Thyroid gland (tissue), 4 donors: ENCODE results near the gene ABCC10. TPM values are rescaled to one million over a fixed set of nuclear protein-coding genes. Genes with fewer than 3 reads are reported as not detected.
"Not testable (repeated sequence)": the region's sequence is repeated elsewhere in the genome, so short reads cannot be mapped to it uniquely, and the experiment has no call there.

Source experiments
- DNase-seq, 2 donors: peaks; one replicate each; pipeline ENCODE4 v3.0.0-alpha.2; 2019
- H3K27ac ChIP-seq, 3 donors: fragments of 200-600 bp; sonication (generic); 1 replicate in 2 of 3; 2 replicates in 1 of 3; pipeline ENCODE4 v1.5.1; 2016 to 2019; ENCODE audit warnings: mild to moderate bottlenecking in 1 of 3, moderate library complexity in 1 of 3
- H3K27me3 ChIP-seq: fragments of 200-600 bp; sonication (generic); one replicate; pipeline ENCODE4 v1.5.1; 2019
- H3K36me3 ChIP-seq, 2 donors: fragments of 200-600 bp; sonication (generic); one replicate each; pipeline ENCODE4 v1.5.1; 2016 to 2019
- H3K4me1 ChIP-seq, 2 donors: fragments of 200-600 bp; sonication (generic); one replicate each; pipeline ENCODE4 v1.5.1; 2017 to 2019
- H3K4me3 ChIP-seq, 3 donors: fragments of 200-600 bp; sonication (generic); replicated peaks in 1 of 3; 1 replicate in 2 of 3; 2 replicates in 1 of 3; pipeline ENCODE4 v1.5.1; 2016; ENCODE audit warnings: mild to moderate bottlenecking in 1 of 3
- H3K9me3 ChIP-seq: fragments of 200-600 bp; sonication (generic); one replicate; pipeline ENCODE4 v1.5.1; 2017
- POLR2A ChIP-seq, 2 donors: fragments of 450-650 bp; IDR thresholded peaks; one replicate each; pipeline ENCODE4 v1.6.1; 2017; ENCODE audit warnings: antibody characterized with exemption in 2 of 2, mild to moderate bottlenecking in 2 of 2, moderate library complexity in 1 of 2
- WGBS, 2 donors: methylation state at CpG; one replicate each; pipeline ENCODE4 v1.1.5; 2017; 5-methylcytosine and 5-hydroxymethylcytosine counted together
- intact Hi-C: fragments of 100-400 bp; cut with DNase I; formaldehyde crosslinking; loops from one replicate; pipeline ENCODE4 v1.15.1; 2023
- total RNA-seq, 4 donors: library from RNA; depleted of rRNA; stranded (reverse); fragments of >200 nt; gene quantifications; one replicate each; pipeline ENCODE4 v1.2.3, GENCODE V29; 2016
- TF ChIP-seq, protein P1 (sequence below), 6 experiments: fragments of 200-600 bp in 3 of 6; fragments of 450-650 bp in 3 of 6; sonication (generic) in 3 of 6; IDR thresholded peaks; one replicate each; pipeline ENCODE4 v1.5.1; 2016 to 2019; ENCODE audit warnings: antibody characterized with exemption in 6 of 6, mild to moderate bottlenecking in 2 of 6, inconsistent platforms in 1 of 6, moderate library complexity in 1 of 6

ABCC10 gene
- total RNA-seq, 4 donors from 2014 or later, result 10.5 to 24.3 (median 19.3) TPM

DNA sequence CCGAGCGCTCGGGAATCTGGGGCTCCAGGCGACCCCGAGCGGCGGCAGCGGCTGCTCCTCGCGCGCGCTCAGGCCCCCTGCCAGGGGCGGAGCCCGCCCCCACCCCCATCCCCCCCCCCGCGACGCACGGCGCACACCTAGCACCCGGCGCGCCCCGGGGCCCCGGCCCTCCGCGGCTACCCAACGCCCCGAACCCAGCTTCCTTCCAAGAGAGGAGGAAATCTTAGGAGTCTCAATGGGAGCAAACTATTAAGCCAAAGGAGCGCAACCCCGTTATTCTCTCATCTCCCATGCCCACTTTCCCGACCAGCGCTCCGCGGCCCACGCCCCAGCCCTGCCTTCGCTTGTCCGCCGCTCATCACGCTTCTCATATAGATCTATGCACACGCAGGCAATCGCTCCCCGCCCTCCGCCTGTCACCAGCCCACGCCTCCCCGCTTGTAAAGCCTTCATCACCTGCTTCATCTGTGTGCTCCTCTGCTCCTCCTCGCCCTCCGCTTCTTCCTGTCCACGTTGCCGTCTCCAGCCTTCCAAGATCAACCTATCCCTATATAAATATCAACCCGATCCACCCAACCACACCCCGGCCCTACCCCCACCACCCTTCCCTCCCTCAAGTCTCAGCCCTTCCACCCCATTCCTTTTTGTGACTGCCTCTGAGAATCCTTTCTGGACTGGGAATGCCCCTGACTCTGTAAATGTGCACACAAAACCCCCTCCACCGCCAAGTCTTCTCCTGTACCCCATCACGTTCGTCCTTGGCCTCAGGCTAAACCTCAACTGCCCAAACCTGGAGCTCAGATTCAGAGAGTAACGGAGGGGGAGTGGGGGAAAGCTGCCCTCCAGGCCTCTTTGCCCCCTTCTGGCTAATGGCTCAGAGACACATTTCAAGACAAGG lies 28.4 kb downstream of the ABCC10 start, which contains the start of gene DLK2:
TSS of gene DLK2 (minus strand) at position 18 of the 898 bp plus-strand sequence. CDS start 723 bp downstream, outside the sequence.
- no peak for DNase-seq
- intact Hi-C loops, result loop anchor here (2.0 kb wide), 1 partner anchor 51 kb away; no protein-coding TSS in a partner anchor
- H3K27me3 ChIP-seq, result peaks cover 9% of the 10 kb centered on the region
- H3K4me3 ChIP-seq, result peak within 1 kb of the TSS; percentile 15 to 36 (median 17)
- H3K27ac ChIP-seq, result no peak within 1 kb of the TSS
- H3K36me3 ChIP-seq, result peaks cover 1 to 17% of the 10 kb centered on the region in 2 donors
- H3K4me1 ChIP-seq, result peaks cover 5 to 17% of the 10 kb centered on the region in 2 donors
- 6 to 9% methylated on average over 25 to 27 of the region's 55 CpGs for WGBS, 2 donors
- H3K9me3 ChIP-seq, result no peaks in the 10 kb centered on the region
- TF ChIP-seq, protein P1, sequence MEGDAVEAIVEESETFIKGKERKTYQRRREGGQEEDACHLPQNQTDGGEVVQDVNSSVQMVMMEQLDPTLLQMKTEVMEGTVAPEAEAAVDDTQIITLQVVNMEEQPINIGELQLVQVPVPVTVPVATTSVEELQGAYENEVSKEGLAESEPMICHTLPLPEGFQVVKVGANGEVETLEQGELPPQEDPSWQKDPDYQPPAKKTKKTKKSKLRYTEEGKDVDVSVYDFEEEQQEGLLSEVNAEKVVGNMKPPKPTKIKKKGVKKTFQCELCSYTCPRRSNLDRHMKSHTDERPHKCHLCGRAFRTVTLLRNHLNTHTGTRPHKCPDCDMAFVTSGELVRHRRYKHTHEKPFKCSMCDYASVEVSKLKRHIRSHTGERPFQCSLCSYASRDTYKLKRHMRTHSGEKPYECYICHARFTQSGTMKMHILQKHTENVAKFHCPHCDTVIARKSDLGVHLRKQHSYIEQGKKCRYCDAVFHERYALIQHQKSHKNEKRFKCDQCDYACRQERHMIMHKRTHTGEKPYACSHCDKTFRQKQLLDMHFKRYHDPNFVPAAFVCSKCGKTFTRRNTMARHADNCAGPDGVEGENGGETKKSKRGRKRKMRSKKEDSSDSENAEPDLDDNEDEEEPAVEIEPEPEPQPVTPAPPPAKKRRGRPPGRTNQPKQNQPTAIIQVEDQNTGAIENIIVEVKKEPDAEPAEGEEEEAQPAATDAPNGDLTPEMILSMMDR (IDR thresholded peaks at IDR 0.05), result no peak
- no peak for TF ChIP-seq POLR2A (IDR thresholded peaks at IDR 0.05)

DNA sequence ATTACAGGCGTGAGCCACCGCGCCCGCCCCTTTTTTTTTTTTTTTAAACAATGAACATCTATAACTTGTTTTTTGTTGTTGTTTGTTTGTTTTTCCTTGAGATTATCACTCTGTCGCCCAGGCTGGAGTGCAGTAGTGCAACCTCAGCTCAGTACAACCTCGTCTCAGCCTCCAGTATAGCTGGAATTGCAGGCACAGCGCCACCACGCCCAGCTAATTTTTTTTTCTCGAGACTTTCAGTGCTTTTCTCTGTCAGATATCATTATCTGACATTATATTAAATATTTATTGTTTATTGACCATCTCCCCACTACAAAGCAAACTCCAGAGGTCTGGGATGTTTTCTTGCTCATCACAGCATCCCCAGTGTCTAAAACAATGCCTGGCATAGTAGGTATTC lies 30.3 kb downstream of the ABCC10 start:
- Histone ChIP-seq H3K4me1 (peaks cover 5 to 17% of the 10 kb centered on the region in 2 donors), H3K27me3 (peaks cover 9% of the 10 kb centered on the region), H3K9me3 (no peaks in the 10 kb centered on the region), H3K36me3 (peaks cover 0 to 4% of the 10 kb centered on the region in 2 donors), H3K4me3 (no peak overlapping the region), H3K27ac (no peak overlapping the region)
- TF ChIP-seq, protein P1 (IDR thresholded peaks at IDR 0.05), result no peak
- no peak for TF ChIP-seq POLR2A (IDR thresholded peaks at IDR 0.05)
- no peak for DNase-seq
- WGBS, 2 donors, result 69 to 70% methylated on average over 9 of the region's 9 CpGs
- intact Hi-C loops, result no loop called here

DNA sequence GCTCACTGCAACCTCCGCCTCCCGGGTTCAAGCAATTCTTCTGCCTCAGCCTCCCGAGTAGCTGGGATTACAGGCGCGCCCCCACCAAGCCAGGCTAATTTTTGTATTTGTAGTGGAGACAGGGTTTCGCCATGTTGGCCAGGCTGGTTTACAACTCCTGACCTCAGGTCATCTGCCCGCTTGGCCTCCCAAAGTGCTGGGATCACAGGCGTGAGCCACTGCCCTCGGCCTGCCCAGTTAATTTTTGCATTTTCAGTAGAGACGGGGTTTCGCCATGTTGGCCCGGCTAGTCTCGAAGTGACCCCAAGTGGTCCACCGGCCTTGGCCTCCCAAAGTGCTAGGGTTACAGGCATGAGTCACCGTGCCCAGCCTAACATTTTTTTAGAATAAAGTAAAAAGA lies 30.8 kb downstream of the ABCC10 start:
- H3K9me3 ChIP-seq, H3K36me3 ChIP-seq, H3K4me3 ChIP-seq, H3K27ac ChIP-seq, intact Hi-C loops, H3K27me3 ChIP-seq, DNase-seq: not testable (repeated sequence)
- 94 to 96% methylated on average over 13 to 15 of the region's 15 CpGs for WGBS, 2 donors
- H3K4me1 ChIP-seq, result peaks cover 5 to 17% of the 10 kb centered on the region in 2 donors

DNA sequence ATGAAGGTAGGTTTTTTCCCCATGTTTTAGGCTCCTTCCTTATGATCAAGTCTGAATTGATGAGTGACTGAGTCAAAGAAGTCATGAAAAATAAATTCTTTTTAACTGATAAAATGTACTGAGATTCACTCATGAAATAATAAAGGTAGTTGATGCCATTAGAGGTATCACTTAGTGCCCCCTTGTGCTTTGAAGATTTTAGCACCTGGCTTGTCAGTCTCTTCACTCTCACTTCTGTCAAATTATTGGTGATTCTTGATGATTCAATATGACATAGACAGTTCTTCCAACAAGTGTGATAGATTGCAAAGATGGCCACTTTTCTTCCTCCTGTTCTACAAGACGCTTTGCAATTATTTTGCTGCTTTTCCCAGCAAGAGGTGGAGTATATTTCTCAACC lies 32.2 kb downstream of the ABCC10 start:
- intact Hi-C loops, result no loop called here
- H3K4me1 ChIP-seq, result peaks cover 5 to 16% of the 10 kb centered on the region in 2 donors
- no peak for TF ChIP-seq POLR2A (IDR thresholded peaks at IDR 0.05)
- TF ChIP-seq, protein P1 (IDR thresholded peaks at IDR 0.05), result no peak
- H3K27ac ChIP-seq, result no peak overlapping the region
- 83 to 85% methylated on average over 1 of the region's 1 CpG for WGBS, 2 donors
- peaks cover 9% of the 10 kb centered on the region for H3K27me3 ChIP-seq
- no peaks in the 10 kb centered on the region for H3K9me3 ChIP-seq
- H3K36me3 ChIP-seq, result no peaks in the 10 kb centered on the region
- no peak overlapping the region for H3K4me3 ChIP-seq
- DNase-seq, result no peak

DNA sequence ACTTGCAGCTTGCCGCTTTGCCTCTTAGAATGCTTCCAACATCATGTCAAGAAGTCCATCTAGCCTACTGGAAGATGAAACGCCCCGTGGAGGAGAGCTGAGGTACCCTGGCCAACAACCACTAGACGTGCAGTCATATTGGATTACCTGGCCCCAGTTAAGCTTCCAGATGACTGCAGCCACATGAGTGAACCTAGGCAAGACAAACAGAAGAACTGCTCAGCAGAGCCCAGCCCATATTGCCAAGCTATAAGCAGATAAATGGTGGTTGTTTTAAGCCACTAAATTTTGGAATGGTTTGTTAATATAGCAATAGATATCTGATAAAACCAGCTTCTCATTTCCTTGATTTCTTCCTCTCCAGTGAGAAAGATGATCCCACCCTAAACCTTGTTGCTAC lies 32.7 kb downstream of the ABCC10 start:
- WGBS, 2 donors, result 63 to 74% methylated on average over 4 of the region's 4 CpGs
- TF ChIP-seq POLR2A (IDR thresholded peaks at IDR 0.05), result no peak
- TF ChIP-seq, protein P1 (IDR thresholded peaks at IDR 0.05), result no peak
- Histone ChIP-seq H3K27me3 (peaks cover 9% of the 10 kb centered on the region), H3K36me3 (no peaks in the 10 kb centered on the region), H3K9me3 (no peaks in the 10 kb centered on the region), H3K4me3 (no peak overlapping the region), H3K4me1 (peaks cover under 1 to 11% of the 10 kb centered on the region in 2 donors), H3K27ac (no peak overlapping the region)
- DNase-seq, result no peak
- intact Hi-C loops, result no loop called here
